Measurements from ENCODE around the gene BRD2. TPM values are rescaled to one million over a fixed set of nuclear protein-coding genes. Genes with fewer than 3 reads are reported as not detected.

Gene BRD2
- total RNA-seq, 2 donors from 2014 or later: 56.9 to 91.1 TPM

GRCh38 chr6:32983964-32984621 is 15.7 kb downstream of the BRD2 start:
- H3K27me3 ChIP-seq: no peaks in the 10 kb centered on the region
- TF ChIP-seq, protein P1, sequence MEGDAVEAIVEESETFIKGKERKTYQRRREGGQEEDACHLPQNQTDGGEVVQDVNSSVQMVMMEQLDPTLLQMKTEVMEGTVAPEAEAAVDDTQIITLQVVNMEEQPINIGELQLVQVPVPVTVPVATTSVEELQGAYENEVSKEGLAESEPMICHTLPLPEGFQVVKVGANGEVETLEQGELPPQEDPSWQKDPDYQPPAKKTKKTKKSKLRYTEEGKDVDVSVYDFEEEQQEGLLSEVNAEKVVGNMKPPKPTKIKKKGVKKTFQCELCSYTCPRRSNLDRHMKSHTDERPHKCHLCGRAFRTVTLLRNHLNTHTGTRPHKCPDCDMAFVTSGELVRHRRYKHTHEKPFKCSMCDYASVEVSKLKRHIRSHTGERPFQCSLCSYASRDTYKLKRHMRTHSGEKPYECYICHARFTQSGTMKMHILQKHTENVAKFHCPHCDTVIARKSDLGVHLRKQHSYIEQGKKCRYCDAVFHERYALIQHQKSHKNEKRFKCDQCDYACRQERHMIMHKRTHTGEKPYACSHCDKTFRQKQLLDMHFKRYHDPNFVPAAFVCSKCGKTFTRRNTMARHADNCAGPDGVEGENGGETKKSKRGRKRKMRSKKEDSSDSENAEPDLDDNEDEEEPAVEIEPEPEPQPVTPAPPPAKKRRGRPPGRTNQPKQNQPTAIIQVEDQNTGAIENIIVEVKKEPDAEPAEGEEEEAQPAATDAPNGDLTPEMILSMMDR (IDR thresholded peaks at IDR 0.05): no peak
- H3K36me3 ChIP-seq: peaks cover 28% of the 10 kb centered on the region
- no peaks in the 10 kb centered on the region for H3K9me3 ChIP-seq
- no peak for DNase-seq (ENCODE audit: low spot score)
- no peak overlapping the region for H3K4me3 ChIP-seq
- H3K4me1 ChIP-seq: peaks cover 0 to 14% of the 10 kb centered on the region in 2 donors
- no peak overlapping the region for H3K27ac ChIP-seq

DNA sequence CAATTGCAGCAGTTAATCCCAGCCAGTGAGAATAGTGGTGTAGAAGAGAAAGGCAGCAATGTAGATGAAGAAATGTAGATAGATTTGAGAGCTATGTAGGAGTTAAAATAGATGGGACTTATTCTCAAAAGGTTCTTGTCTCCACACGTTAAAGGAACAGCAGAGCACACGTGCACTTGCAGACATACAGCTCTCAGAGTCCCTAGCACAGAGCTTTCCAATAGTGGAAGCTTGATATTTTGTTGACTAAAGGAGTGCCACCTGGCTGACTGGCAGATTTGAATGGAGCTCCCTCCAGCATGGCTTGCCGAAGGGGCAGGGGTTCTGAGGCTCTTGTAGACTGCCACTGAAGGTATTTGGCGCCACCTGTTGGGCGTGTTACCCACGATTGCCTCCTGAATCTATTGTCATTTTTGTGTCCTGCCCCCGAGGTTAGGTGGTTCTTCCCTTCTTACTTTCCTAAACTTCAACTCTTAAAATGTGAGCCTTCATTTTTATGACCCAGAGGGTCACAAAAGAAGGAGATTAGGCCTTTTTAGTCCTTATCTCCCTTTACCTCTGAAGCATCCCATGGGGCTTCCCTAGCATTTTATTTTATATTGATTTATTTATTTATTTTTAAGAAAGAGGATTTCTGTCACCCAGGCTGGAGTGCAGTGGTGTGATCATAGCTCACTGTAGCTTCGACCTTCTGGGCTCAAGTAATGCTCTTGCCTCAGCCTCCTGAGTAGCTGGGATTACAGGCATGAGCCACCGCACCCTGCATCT is 16.4 kb downstream of the BRD2 start:
- Histone ChIP-seq H3K4me1 (peaks cover 0 to 14% of the 10 kb centered on the region in 2 donors), H3K27ac (no peak overlapping the region), H3K9me3 (no peaks in the 10 kb centered on the region), H3K4me3 (no peak overlapping the region), H3K27me3 (no peaks in the 10 kb centered on the region), H3K36me3 (peaks cover 21% of the 10 kb centered on the region)
- TF ChIP-seq, protein P1 (IDR thresholded peaks at IDR 0.05): peak; percentile 78 to 94
- DNase-seq (ENCODE audit: low spot score): peak; percentile 95

DNA sequence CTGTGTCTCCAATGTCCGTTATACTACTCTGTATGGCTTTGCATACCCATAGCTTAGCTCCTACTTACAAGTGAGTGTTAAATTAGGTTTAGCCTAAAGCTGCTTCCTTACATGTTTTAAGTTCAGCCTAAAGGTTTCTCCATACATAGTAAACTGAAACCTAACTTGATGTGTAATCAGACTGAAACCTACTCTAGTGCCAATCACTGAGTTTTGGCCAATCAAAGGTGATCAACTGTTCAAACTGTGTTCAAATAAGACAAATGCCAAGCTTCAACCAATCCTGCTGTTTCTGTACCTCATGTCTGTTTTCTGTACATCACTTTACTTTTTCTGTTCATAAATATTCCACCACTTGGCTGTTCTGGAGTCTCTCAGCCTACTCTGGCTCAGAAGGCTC is 21.0 kb downstream of the BRD2 start:
- no peaks in the 10 kb centered on the region for H3K36me3 ChIP-seq
- H3K4me3 ChIP-seq: no peak overlapping the region
- no peak for DNase-seq (ENCODE audit: low spot score)
- H3K4me1 ChIP-seq: peaks cover 0 to 4% of the 10 kb centered on the region in 2 donors
- TF ChIP-seq, protein P1 (IDR thresholded peaks at IDR 0.05): no peak
- H3K27me3 ChIP-seq: no peaks in the 10 kb centered on the region
- no peaks in the 10 kb centered on the region for H3K9me3 ChIP-seq
- H3K27ac ChIP-seq: no peak overlapping the region

- Histone ChIP-seq H3K27me3 (no peaks in the 10 kb centered on the region), H3K9me3 (no peaks in the 10 kb centered on the region), H3K36me3 (no peaks in the 10 kb centered on the region), H3K27ac (no peak overlapping the region), H3K4me3 (no peak overlapping the region), H3K4me1 (no peaks in the 10 kb centered on the region)
- no peak for DNase-seq (ENCODE audit: low spot score)
- TF ChIP-seq, protein P1 (IDR thresholded peaks at IDR 0.05): no peak
Observed at GRCh38 chr6:32991972-32992371, 23.6 kb downstream of the BRD2 start.

GRCh38 chr6:32993363-32993973 is 25.1 kb downstream of the BRD2 start:
- no peak overlapping the region for H3K27ac ChIP-seq
- no peaks in the 10 kb centered on the region for H3K9me3 ChIP-seq
- no peak for DNase-seq (ENCODE audit: low spot score)
- TF ChIP-seq, protein P1 (IDR thresholded peaks at IDR 0.05): no peak
- no peaks in the 10 kb centered on the region for H3K27me3 ChIP-seq
- H3K36me3 ChIP-seq: no peaks in the 10 kb centered on the region
- no peak overlapping the region for H3K4me3 ChIP-seq
- no peaks in the 10 kb centered on the region for H3K4me1 ChIP-seq
